ENCODE results near the gene CCDC68. TPM values are rescaled to one million over a fixed set of nuclear protein-coding genes. Genes with fewer than 3 reads are reported as not detected.

The CCDC68 gene
- total and polyA plus RNA-seq, 2 experiments from 2014 or later: 0.11 to 0.18 TPM

DNA sequence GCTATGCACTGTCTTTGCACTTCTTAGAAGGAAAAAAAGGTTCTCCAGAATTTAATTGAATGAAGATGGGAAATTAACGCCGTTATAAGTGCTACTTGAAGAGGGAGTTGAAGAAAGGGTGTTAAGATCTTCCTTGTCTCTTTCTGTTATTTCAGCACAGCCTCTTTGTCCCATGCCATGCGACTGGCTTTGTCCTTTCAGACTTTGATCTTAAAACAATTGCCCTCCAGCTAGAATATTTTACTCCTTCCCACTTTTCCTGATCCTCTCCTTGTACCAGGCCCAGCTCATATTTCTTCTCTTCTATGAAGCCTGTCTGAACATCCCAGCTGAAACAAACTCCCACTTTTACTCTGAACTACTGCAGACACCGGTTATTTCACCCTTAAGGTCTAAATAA, 79.6 kb downstream of the CCDC68 start:
- Histone ChIP-seq H3K79me2 (ENCODE audit: insufficient read depth) (no peaks in the 10 kb centered on the region), H3K4me1 (ENCODE audit: insufficient read depth) (peaks cover 30% of the 10 kb centered on the region), H4K20me1 (ENCODE audit: insufficient read depth) (no peaks in the 10 kb centered on the region), H3K9ac (no peak overlapping the region), H3K36me3 (ENCODE audit: low read depth) (no peaks in the 10 kb centered on the region), H2AFZ (no peak overlapping the region), H3K9me2 (ENCODE audit: insufficient read depth) (no peaks in the 10 kb centered on the region), H3F3A (ENCODE audit: insufficient read depth) (peaks cover 6% of the 10 kb centered on the region; the same call in 1 of the 2 replicates), H3K9me3 (ENCODE audit: low read depth) (no peaks in the 10 kb centered on the region), H3K4me3 (no peak overlapping the region), H3K4me2 (ENCODE audit: unreplicated experiment) (no peak overlapping the region), H3K27me3 (replicated peaks; ENCODE audit: insufficient read depth) (no peaks in the 10 kb centered on the region), H3K27ac (no peak overlapping the region)
- 55 to 62% methylated on average over 4 of the region's 4 CpGs for WGBS, 2 experiments (ENCODE audit: low coverage in 1 of 2, low lambda C conversion rate in 2 of 2, missing lambda C conversion rate in 2 of 2)
- TF ChIP-seq EZH2 (IDR thresholded peaks at IDR 0.05; ENCODE audit: insufficient read depth, poor library complexity, severe bottlenecking): no peak
- TF ChIP-seq EZH2phosphoT487 (IDR thresholded peaks at IDR 0.05; ENCODE audit: insufficient read depth, low read depth): no peak
- in situ Hi-C loops (cut with MboI): no loop called here
- DNase-seq: no peak

- WGBS, 2 experiments (ENCODE audit: low coverage in 1 of 2, low lambda C conversion rate in 2 of 2, missing lambda C conversion rate in 2 of 2): 60 to 62% methylated on average over 3 of the region's 3 CpGs
- Histone ChIP-seq H2AFZ (no peak overlapping the region), H3K4me3 (no peak overlapping the region), H3K4me2 (ENCODE audit: unreplicated experiment) (peak overlapping the region; percentile 16), H3K9me3 (ENCODE audit: low read depth) (no peaks in the 10 kb centered on the region), H3K4me1 (ENCODE audit: insufficient read depth) (peaks cover 22% of the 10 kb centered on the region), H3K27me3 (replicated peaks; ENCODE audit: insufficient read depth) (no peaks in the 10 kb centered on the region), H3K79me2 (ENCODE audit: insufficient read depth) (no peaks in the 10 kb centered on the region), H3K27ac (no peak overlapping the region), H3K9me2 (ENCODE audit: insufficient read depth) (no peaks in the 10 kb centered on the region), H3F3A (ENCODE audit: insufficient read depth) (no peaks in the 10 kb centered on the region), H3K9ac (no peak overlapping the region), H3K36me3 (ENCODE audit: low read depth) (no peaks in the 10 kb centered on the region), H4K20me1 (ENCODE audit: insufficient read depth) (no peaks in the 10 kb centered on the region)
- TF ChIP-seq EZH2phosphoT487 (IDR thresholded peaks at IDR 0.05; ENCODE audit: insufficient read depth, low read depth): no peak
- no peak for TF ChIP-seq EZH2 (IDR thresholded peaks at IDR 0.05; ENCODE audit: insufficient read depth, poor library complexity, severe bottlenecking)
- in situ Hi-C loops (cut with MboI): no loop called here
- peak; percentile 23 for DNase-seq
Measured at GRCh38 chr18:54878659-54879358, 80.5 kb downstream of the CCDC68 start.

DNA sequence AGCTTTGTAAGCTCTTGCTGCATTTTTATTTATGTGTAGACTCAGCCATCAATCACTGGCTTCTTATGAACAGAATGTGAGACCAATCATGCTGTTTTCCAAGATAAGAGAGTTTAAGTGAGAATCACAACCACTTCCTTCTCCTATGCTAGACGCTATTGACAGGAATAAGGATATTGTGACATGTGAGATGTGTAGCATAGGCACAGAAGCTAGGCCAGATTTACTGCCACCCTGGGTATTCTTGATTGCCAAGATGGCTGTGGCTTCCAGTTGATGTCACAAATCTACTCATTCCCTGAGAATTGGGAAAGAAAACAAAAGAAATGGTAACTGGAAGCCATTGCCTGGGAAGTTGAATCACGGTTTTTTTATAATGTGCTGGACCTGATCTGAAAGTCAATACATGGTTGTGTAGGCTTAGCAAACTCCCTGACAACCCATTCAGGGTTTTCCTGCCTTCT, 81.1 kb downstream of the CCDC68 start:
- peaks cover 21% of the 10 kb centered on the region for H3K4me1 ChIP-seq (ENCODE audit: insufficient read depth)
- no peaks in the 10 kb centered on the region for H3K36me3 ChIP-seq (ENCODE audit: low read depth)
- 92 to 94% methylated on average over 2 of the region's 2 CpGs for WGBS, 2 experiments (ENCODE audit: low coverage in 1 of 2, low lambda C conversion rate in 2 of 2, missing lambda C conversion rate in 2 of 2)
- H3F3A ChIP-seq (ENCODE audit: insufficient read depth): no peaks in the 10 kb centered on the region
- no peak overlapping the region for H3K27ac ChIP-seq
- no peak overlapping the region; the same call in 1 of the 2 replicates for H2AFZ ChIP-seq
- no peaks in the 10 kb centered on the region for H3K79me2 ChIP-seq (ENCODE audit: insufficient read depth)
- H3K9me2 ChIP-seq (ENCODE audit: insufficient read depth): no peaks in the 10 kb centered on the region
- peak overlapping the region; percentile 16 for H3K4me2 ChIP-seq (ENCODE audit: unreplicated experiment)
- H3K27me3 ChIP-seq (replicated peaks; ENCODE audit: insufficient read depth): no peaks in the 10 kb centered on the region
- H3K4me3 ChIP-seq: no peak overlapping the region
- DNase-seq: peak; percentile 22
- H4K20me1 ChIP-seq (ENCODE audit: insufficient read depth): no peaks in the 10 kb centered on the region
- TF ChIP-seq EZH2phosphoT487 (IDR thresholded peaks at IDR 0.05; ENCODE audit: insufficient read depth, low read depth) (no peak), EZH2 (IDR thresholded peaks at IDR 0.05; ENCODE audit: insufficient read depth, poor library complexity, severe bottlenecking) (no peak)
- no peak overlapping the region for H3K9ac ChIP-seq
- H3K9me3 ChIP-seq (ENCODE audit: low read depth): no peaks in the 10 kb centered on the region
- in situ Hi-C loops (cut with MboI): no loop called here

DNA sequence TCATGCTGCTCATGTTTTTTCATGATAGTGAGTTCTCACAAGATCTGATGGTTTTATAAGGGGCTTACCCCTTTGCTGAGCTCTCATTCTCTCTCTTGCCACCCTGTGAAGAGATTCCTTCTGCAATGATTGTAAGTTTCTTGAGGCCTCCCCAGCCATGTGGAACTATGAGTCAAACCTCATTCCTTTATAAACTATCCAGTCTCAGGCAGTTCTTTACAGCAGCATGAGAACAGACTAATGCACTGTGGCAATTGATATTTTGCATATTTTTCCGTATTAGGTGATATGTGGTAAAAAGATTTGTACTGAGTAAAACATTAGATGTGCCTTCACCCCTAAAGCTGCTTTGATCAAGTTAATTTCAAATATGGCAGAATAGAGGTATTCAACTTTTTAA, 82.2 kb downstream of the CCDC68 start:
- TF ChIP-seq EZH2phosphoT487 (IDR thresholded peaks at IDR 0.05; ENCODE audit: insufficient read depth, low read depth) (no peak), EZH2 (IDR thresholded peaks at IDR 0.05; ENCODE audit: insufficient read depth, poor library complexity, severe bottlenecking) (no peak)
- DNase-seq: peak; percentile 24
- in situ Hi-C loops (cut with MboI): no loop called here

More for the DNA sequence above, 82.2 kb downstream of the CCDC68 start:
- H3K36me3 ChIP-seq (ENCODE audit: low read depth): no peaks in the 10 kb centered on the region
- no peaks in the 10 kb centered on the region for H3K79me2 ChIP-seq (ENCODE audit: insufficient read depth)
- H3K27me3 ChIP-seq (replicated peaks; ENCODE audit: insufficient read depth): no peaks in the 10 kb centered on the region
- no peak overlapping the region for H2AFZ ChIP-seq
- WGBS, 2 experiments (ENCODE audit: low coverage in 1 of 2, low lambda C conversion rate in 2 of 2, missing lambda C conversion rate in 2 of 2): 90 to 94% methylated on average over 1 of the region's 1 CpG
- no peak overlapping the region for H3K4me2 ChIP-seq (ENCODE audit: unreplicated experiment)
- no peak overlapping the region for H3K4me3 ChIP-seq
- H4K20me1 ChIP-seq (ENCODE audit: insufficient read depth): no peaks in the 10 kb centered on the region
- H3K9me2 ChIP-seq (ENCODE audit: insufficient read depth): no peaks in the 10 kb centered on the region
- H3K9ac ChIP-seq: no peak overlapping the region
- H3K27ac ChIP-seq: no peak overlapping the region
- H3F3A ChIP-seq (ENCODE audit: insufficient read depth): no peaks in the 10 kb centered on the region
- no peaks in the 10 kb centered on the region for H3K9me3 ChIP-seq (ENCODE audit: low read depth)
- H3K4me1 ChIP-seq (ENCODE audit: insufficient read depth): peaks cover 21% of the 10 kb centered on the region

All from GM23248 (cell line).